ENCODE results near the gene CDC27. TPM values are rescaled to one million over a fixed set of nuclear protein-coding genes. Genes with fewer than 3 reads are reported as not detected.

The CDC27 gene
- total RNA-seq, 2 experiments from 2014 or later: 52.5 to 52.8 TPM

DNA sequence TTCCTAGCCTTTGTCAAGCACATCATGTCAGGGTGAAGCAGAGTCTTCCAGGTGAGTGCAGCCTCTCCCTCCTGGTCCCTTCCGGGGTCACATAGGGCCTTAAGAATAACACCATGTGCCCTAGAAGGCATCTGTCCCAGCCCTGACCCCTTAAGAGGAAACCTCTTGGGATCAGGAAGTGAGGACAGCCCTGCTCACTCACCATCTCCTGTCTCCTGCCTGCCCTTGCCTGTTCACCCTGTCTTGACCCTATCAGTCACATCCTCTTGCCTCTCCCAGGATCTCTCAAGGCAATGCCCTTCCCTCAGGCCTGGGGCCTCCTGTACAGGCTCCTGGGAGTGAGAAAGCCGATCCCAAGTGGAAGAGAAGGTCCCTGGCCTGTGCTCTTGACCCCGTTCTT, 33.9 kb upstream of the CDC27 start:
- TF ChIP-seq, protein P1, sequence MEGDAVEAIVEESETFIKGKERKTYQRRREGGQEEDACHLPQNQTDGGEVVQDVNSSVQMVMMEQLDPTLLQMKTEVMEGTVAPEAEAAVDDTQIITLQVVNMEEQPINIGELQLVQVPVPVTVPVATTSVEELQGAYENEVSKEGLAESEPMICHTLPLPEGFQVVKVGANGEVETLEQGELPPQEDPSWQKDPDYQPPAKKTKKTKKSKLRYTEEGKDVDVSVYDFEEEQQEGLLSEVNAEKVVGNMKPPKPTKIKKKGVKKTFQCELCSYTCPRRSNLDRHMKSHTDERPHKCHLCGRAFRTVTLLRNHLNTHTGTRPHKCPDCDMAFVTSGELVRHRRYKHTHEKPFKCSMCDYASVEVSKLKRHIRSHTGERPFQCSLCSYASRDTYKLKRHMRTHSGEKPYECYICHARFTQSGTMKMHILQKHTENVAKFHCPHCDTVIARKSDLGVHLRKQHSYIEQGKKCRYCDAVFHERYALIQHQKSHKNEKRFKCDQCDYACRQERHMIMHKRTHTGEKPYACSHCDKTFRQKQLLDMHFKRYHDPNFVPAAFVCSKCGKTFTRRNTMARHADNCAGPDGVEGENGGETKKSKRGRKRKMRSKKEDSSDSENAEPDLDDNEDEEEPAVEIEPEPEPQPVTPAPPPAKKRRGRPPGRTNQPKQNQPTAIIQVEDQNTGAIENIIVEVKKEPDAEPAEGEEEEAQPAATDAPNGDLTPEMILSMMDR (IDR thresholded peaks at IDR 0.05): no peak
- ATAC-seq (ENCODE audit: poor library complexity) (no peak), DNase-seq (no peak)
- no peak overlapping the region for H3K4me3 Mint-ChIP-seq
- peaks cover 26% of the 10 kb centered on the region for H3K4me1 Mint-ChIP-seq (ENCODE audit: low read depth)
- POLR2A ChIA-PET: no interaction called here
- Histone ChIP-seq H3K27ac (ENCODE audit: low read depth in 1 of 2, low read length in 2 of 2) (no peak overlapping the region), H3K4me1 (ENCODE audit: insufficient read depth, low read length) (peaks cover 35% of the 10 kb centered on the region), H3K4me3 (ENCODE audit: low read length) (no peak overlapping the region), H3K27me3 (ENCODE audit: control insufficient read depth in 1 of 2, insufficient read depth in 2 of 2, low read length in 2 of 2) (no peaks in the 10 kb centered on the region), H3K9me3 (ENCODE audit: control insufficient read depth in 1 of 2, insufficient read depth in 1 of 2, low read length in 2 of 2) (no peaks in the 10 kb centered on the region), H3K36me3 (ENCODE audit: insufficient read depth, low read length) (no peaks in the 10 kb centered on the region)
- no peaks in the 10 kb centered on the region for H3K9me3 Mint-ChIP-seq
- no peaks in the 10 kb centered on the region for H3K36me3 Mint-ChIP-seq (ENCODE audit: low read depth)
- H3K27me3 Mint-ChIP-seq: no peaks in the 10 kb centered on the region
- CTCF ChIA-PET: no interaction called here
- H3K27ac Mint-ChIP-seq: no peak overlapping the region
- intact Hi-C loops (cut with DNase I, micrococcal nuclease): no loop called here

DNA sequence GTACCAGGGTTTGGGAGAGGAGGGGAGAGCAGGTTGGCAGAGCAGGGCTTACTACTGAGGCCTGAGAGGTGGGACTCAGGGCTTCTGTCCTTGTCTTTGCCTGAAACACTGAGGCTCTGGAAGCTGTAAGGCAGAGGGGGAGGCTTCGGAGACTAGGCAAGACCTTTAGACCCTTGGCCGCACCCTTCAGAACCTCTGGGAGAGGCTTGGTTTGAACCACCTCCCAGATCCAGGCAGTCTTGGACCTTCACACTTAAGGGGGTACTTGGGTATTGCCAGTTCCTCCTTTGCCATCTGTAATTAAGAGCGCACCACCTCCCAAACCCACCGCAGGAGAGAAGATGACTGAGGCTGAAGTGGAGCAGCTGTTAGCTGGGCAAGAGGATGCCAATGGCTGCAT, 33.0 kb upstream of the CDC27 start:
- TF ChIP-seq, protein P1 (IDR thresholded peaks at IDR 0.05): no peak
- H3K4me3 Mint-ChIP-seq: no peak overlapping the region
- ChIA-PET POLR2A (no interaction called here), CTCF (no interaction called here)
- no peaks in the 10 kb centered on the region for H3K27me3 ChIP-seq (ENCODE audit: control insufficient read depth in 1 of 2, insufficient read depth in 2 of 2, low read length in 2 of 2)
- no peaks in the 10 kb centered on the region for H3K36me3 ChIP-seq (ENCODE audit: insufficient read depth, low read length)
- H3K4me1 ChIP-seq (ENCODE audit: insufficient read depth, low read length): peaks cover 45% of the 10 kb centered on the region
- H3K36me3 Mint-ChIP-seq (ENCODE audit: low read depth): no peaks in the 10 kb centered on the region
- no peak overlapping the region for H3K27ac Mint-ChIP-seq
- no peak overlapping the region for H3K27ac ChIP-seq (ENCODE audit: low read depth in 1 of 2, low read length in 2 of 2)
- no peak overlapping the region for H3K4me3 ChIP-seq (ENCODE audit: low read length)
- H3K9me3 Mint-ChIP-seq: no peaks in the 10 kb centered on the region
- intact Hi-C loops (cut with DNase I, micrococcal nuclease): no loop called here
- H3K27me3 Mint-ChIP-seq: no peaks in the 10 kb centered on the region
- no peak for ATAC-seq (ENCODE audit: poor library complexity)
- peaks cover 33% of the 10 kb centered on the region for H3K4me1 Mint-ChIP-seq (ENCODE audit: low read depth)
- no peaks in the 10 kb centered on the region for H3K9me3 ChIP-seq (ENCODE audit: control insufficient read depth in 1 of 2, insufficient read depth in 1 of 2, low read length in 2 of 2)
- DNase-seq: no peak

DNA sequence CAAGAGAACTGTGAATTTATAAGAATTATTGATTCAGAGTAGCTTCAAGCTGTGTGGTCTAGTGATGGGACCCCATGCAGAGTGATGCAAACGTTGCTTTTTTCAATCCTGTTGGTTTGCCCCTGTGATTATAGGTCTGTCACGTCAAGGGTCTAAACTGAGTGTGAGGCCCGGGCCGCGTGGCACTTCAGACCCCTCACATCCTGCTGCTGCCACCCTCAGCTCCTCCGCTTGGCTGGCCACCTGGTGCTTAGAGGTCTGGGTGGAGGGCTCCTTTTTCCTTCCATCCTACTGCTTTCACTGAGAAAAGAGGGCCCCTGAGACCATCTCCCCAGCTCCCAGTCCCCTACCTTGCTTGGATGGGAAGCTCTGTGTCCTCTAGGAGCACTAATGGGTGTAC, 32.1 kb upstream of the CDC27 start:
- no peak for DNase-seq
- POLR2A ChIA-PET: interaction anchor here (4.5 kb wide), 1 partner anchor 16 kb away, joined by 35 read pairs; no protein-coding TSS in a partner anchor
- H3K4me1 ChIP-seq (ENCODE audit: insufficient read depth, low read length): peaks cover 51% of the 10 kb centered on the region
- H3K27me3 Mint-ChIP-seq: no peaks in the 10 kb centered on the region
- H3K9me3 ChIP-seq (ENCODE audit: control insufficient read depth in 1 of 2, insufficient read depth in 1 of 2, low read length in 2 of 2): no peaks in the 10 kb centered on the region
- no peak overlapping the region for H3K4me3 Mint-ChIP-seq
- TF ChIP-seq, protein P1 (IDR thresholded peaks at IDR 0.05): no peak
- no peak for ATAC-seq (ENCODE audit: poor library complexity)
- CTCF ChIA-PET: interaction anchor here (0.6 kb wide), 1 partner anchor 325 kb away, joined by 3 read pairs; no protein-coding TSS in a partner anchor
- H3K36me3 ChIP-seq (ENCODE audit: insufficient read depth, low read length): no peaks in the 10 kb centered on the region
- no peaks in the 10 kb centered on the region for H3K36me3 Mint-ChIP-seq (ENCODE audit: low read depth)
- H3K9me3 Mint-ChIP-seq: no peaks in the 10 kb centered on the region
- H3K27me3 ChIP-seq (ENCODE audit: control insufficient read depth in 1 of 2, insufficient read depth in 2 of 2, low read length in 2 of 2): no peaks in the 10 kb centered on the region
- H3K4me3 ChIP-seq (ENCODE audit: low read length): no peak overlapping the region
- H3K27ac ChIP-seq (ENCODE audit: low read depth in 1 of 2, low read length in 2 of 2): no peak overlapping the region
- intact Hi-C loops (cut with DNase I, micrococcal nuclease): no loop called here
- H3K27ac Mint-ChIP-seq: no peak overlapping the region
- peaks cover 37% of the 10 kb centered on the region for H3K4me1 Mint-ChIP-seq (ENCODE audit: low read depth)

Data from CD4-positive, alpha-beta T cell (primary cell).